GM19328 (cell line): ENCODE measurements around the gene CLPX.
"Not testable (repeated sequence)": the region's sequence is repeated elsewhere in the genome, so short reads cannot be mapped to it uniquely, and the experiment has no call there.

ENCODE experiments used
- ATAC-seq: cut with Tn5 transposase; IDR thresholded peaks from one replicate; pipeline ENCODE4 v1.9.1; 2021; ENCODE audit warnings: mild to moderate bottlenecking, moderate library complexity; ENCODE audit not compliant: unreplicated experiment

The CLPX gene

GRCh38 chr15:65175511-65175910 is 9.6 kb downstream of the CLPX start:
- no peak for ATAC-seq

GRCh38 chr15:65174509-65174908 is 10.6 kb downstream of the CLPX start:
- ATAC-seq: no peak

- no peak for ATAC-seq
These were observed 12.6 kb downstream of the CLPX start for GRCh38 chr15:65172531-65172930.

- no peak for ATAC-seq
These were observed 13.7 kb downstream of the CLPX start for GRCh38 chr15:65171428-65171827.

- ATAC-seq: no peak
These were observed 19.3 kb downstream of the CLPX start for GRCh38 chr15:65165875-65166274.

- no peak for ATAC-seq
These were observed 21.0 kb downstream of the CLPX start for GRCh38 chr15:65164139-65164538.

- ATAC-seq: no peak
These were observed 22.1 kb downstream of the CLPX start for GRCh38 chr15:65163041-65163440.

- ATAC-seq: no peak
These were observed 28.4 kb downstream of the CLPX start for GRCh38 chr15:65156692-65157091.

GRCh38 chr15:65154720-65155119 is 30.4 kb downstream of the CLPX start:
- no peak for ATAC-seq

- no peak for ATAC-seq
These were observed 37.2 kb downstream of the CLPX start for GRCh38 chr15:65147902-65148301.

- no peak for ATAC-seq
These were observed 38.7 kb downstream of the CLPX start for GRCh38 chr15:65146438-65146837.

GRCh38 chr15:65138631-65139030 is 46.5 kb downstream of the CLPX start:
- ATAC-seq: not testable (repeated sequence)

- ATAC-seq: not testable (repeated sequence)
These were observed 47.2 kb downstream of the CLPX start for GRCh38 chr15:65137893-65138292.

- ATAC-seq: not testable (repeated sequence)
These were observed 48.1 kb downstream of the CLPX start for GRCh38 chr15:65137089-65137488.

GRCh38 chr15:65134538-65134937 is 50.6 kb downstream of the CLPX start:
- no peak for ATAC-seq

- ATAC-seq: peak; percentile 68
These were observed 51.5 kb downstream of the CLPX start, which contains the start of gene PDCD7 for GRCh38 chr15:65133548-65134200. TSS of gene PDCD7 (minus strand) at chr15:65133808. CDS start at chr15:65133781, 27 bp downstream.

GRCh38 chr15:65132878-65133547 is 52.1 kb downstream of the CLPX start:
- ATAC-seq: peak; percentile 29

GRCh38 chr15:65130941-65131340 is 54.2 kb downstream of the CLPX start:
- no peak for ATAC-seq

- ATAC-seq: no peak
These were observed 69.6 kb downstream of the CLPX start for GRCh38 chr15:65115542-65115941.

- no peak for ATAC-seq
These were observed 70.1 kb downstream of the CLPX start, which contains the start of gene UBAP1L for GRCh38 chr15:65115086-65115485. TSS of gene UBAP1L (minus strand) at chr15:65115200. CDS start at chr15:65106215, 8,985 bp downstream.

- ATAC-seq: no peak
These were observed 74.4 kb downstream of the CLPX start for GRCh38 chr15:65110676-65111292.

- ATAC-seq: no peak
These were observed 79.0 kb downstream of the CLPX start for GRCh38 chr15:65106011-65106590.
